Vagina (tissue), 2 donors: Measurements from ENCODE around the gene OTULINL.

Experiments used
- POLR2A ChIP-seq, 2 donors: fragments of 450-650 bp; IDR thresholded peaks; one replicate each; pipeline ENCODE4 v1.6.1; 2017; ENCODE audit warnings: antibody characterized with exemption in 2 of 2, mild to moderate bottlenecking in 2 of 2, moderate library complexity in 2 of 2
- POLR2AphosphoS5 ChIP-seq, 2 donors: sonication (generic); formaldehyde crosslinking; IDR thresholded peaks; one replicate each; pipeline ENCODE4 v1.9.0; 2017; ENCODE audit warnings: antibody characterized with exemption in 2 of 2, mild to moderate bottlenecking in 2 of 2, low read depth in 1 of 2; ENCODE audit not compliant: insufficient read depth in 1 of 2
- TF ChIP-seq, protein P1 (sequence below), 3 experiments: fragments of 450-650 bp in 2 of 3; fragments of 200-600 bp in 1 of 3; sonication (generic) in 1 of 3; IDR thresholded peaks; one replicate each; pipeline ENCODE4 v1.5.1; 2017 to 2019; ENCODE audit warnings: antibody characterized with exemption in 3 of 3, mild to moderate bottlenecking in 2 of 3, moderate library complexity in 2 of 3

DNA sequence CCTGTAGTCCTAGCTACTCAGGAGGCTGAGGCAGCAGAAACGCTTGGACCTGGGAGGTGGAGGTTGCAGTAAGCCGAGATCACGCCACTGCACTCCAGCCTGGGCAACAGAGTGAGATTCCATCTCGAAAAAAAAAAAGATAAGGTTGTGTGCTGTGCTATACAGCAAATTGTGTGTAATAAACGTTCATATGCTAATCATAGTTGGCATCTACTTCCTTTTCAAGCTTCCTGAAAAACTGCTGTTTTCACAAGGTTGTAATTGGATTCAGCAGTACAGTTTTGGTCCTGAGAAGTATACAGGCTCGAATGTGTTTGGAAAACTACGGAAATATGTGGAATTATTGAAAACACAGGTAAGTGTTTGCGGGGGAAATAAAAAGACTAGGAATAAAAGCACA, 25.5 kb downstream of the OTULINL start:
- TF ChIP-seq POLR2AphosphoS5 (IDR thresholded peaks at IDR 0.05; ENCODE audit: insufficient read depth in 1 of 2, low read depth in 1 of 2): no peak
- TF ChIP-seq, protein P1, sequence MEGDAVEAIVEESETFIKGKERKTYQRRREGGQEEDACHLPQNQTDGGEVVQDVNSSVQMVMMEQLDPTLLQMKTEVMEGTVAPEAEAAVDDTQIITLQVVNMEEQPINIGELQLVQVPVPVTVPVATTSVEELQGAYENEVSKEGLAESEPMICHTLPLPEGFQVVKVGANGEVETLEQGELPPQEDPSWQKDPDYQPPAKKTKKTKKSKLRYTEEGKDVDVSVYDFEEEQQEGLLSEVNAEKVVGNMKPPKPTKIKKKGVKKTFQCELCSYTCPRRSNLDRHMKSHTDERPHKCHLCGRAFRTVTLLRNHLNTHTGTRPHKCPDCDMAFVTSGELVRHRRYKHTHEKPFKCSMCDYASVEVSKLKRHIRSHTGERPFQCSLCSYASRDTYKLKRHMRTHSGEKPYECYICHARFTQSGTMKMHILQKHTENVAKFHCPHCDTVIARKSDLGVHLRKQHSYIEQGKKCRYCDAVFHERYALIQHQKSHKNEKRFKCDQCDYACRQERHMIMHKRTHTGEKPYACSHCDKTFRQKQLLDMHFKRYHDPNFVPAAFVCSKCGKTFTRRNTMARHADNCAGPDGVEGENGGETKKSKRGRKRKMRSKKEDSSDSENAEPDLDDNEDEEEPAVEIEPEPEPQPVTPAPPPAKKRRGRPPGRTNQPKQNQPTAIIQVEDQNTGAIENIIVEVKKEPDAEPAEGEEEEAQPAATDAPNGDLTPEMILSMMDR (IDR thresholded peaks at IDR 0.05): no peak
- TF ChIP-seq POLR2A (IDR thresholded peaks at IDR 0.05): no peak
